Measurements from ENCODE around the gene CCPG1. TPM values are rescaled to one million over a fixed set of nuclear protein-coding genes. Genes with fewer than 3 reads are reported as not detected.

Gene CCPG1
- total and polyA plus RNA-seq, 2 of the 13 experiments (the other 11 are each of a cell fraction or from before 2014, with no cell fraction given) = 16.1 to 19.5 TPM

GRCh38 chr15:55408012-55408928 lies at the start of gene CCPG1, which contains the start of gene PIERCE2 (continued):
- TF ChIP-seq GMEB2 (CRISPR knock-in tag; IDR thresholded peaks at IDR 0.05; ENCODE audit: low read depth) = peak; percentile 25; the same call in 1 of the 2 replicates
- TF ChIP-seq TEAD3 (CRISPR knock-in tag; optimal IDR thresholded peaks at IDR 0.05; ENCODE audit: borderline replicate concordance) = peak; percentile 58
- TF ChIP-seq PHF20 (CRISPR knock-in tag; IDR thresholded peaks at IDR 0.05) = peak; percentile 59
- TF ChIP-seq ZSCAN25 (CRISPR knock-in tag; IDR thresholded peaks at IDR 0.05) = no peak; the same call in 1 of the 2 replicates
- no peak for TF ChIP-seq HNRNPUL1 (IDR thresholded peaks at IDR 0.05; ENCODE audit: low read depth, low read length)
- TF ChIP-seq SP5 (CRISPR knock-in tag; IDR thresholded peaks at IDR 0.05; ENCODE audit: borderline replicate concordance, low read depth) = no peak
- TF ChIP-seq, protein P1, sequence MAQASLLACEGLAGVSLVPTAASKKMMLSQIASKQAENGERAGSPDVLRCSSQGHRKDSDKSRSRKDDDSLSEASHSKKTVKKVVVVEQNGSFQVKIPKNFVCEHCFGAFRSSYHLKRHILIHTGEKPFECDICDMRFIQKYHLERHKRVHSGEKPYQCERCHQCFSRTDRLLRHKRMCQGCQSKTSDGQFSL (CRISPR knock-in tag; IDR thresholded peaks at IDR 0.05) = no peak
- TF ChIP-seq ETV6 (CRISPR knock-in tag; conservative IDR thresholded peaks at IDR 0.05) = no peak
- no peak; the same call in 1 of the 2 replicates for TF ChIP-seq KDM5A (IDR thresholded peaks at IDR 0.05; ENCODE audit: borderline replicate concordance, low read length)
- TF ChIP-seq FOXC1 (CRISPR knock-in tag; IDR thresholded peaks at IDR 0.05; ENCODE audit: borderline replicate concordance) = peak; percentile 82; the same call in 1 of the 2 replicates
- TF ChIP-seq ETV5 (CRISPR knock-in tag; IDR thresholded peaks at IDR 0.05; ENCODE audit: borderline replicate concordance) = peak; percentile 61; the same call in 1 of the 2 replicates
- 0 out of 2 replicates have a peak, but pooled peaks have one; percentile 85 for TF ChIP-seq ZNF101 (CRISPR knock-in tag; IDR thresholded peaks at IDR 0.05; ENCODE audit: borderline replicate concordance, low read depth)
- peak; percentile 68 for TF ChIP-seq TGIF2 (CRISPR knock-in tag; IDR thresholded peaks at IDR 0.05)
- TF ChIP-seq ZNF264 (CRISPR knock-in tag; IDR thresholded peaks at IDR 0.05) = peak; percentile 63; the same call in 1 of the 2 replicates
- TF ChIP-seq MBNL3 (CRISPR knock-in tag; conservative IDR thresholded peaks at IDR 0.05) = no peak
- no peak for TF ChIP-seq SRSF9 (IDR thresholded peaks at IDR 0.05; ENCODE audit: borderline replicate concordance, insufficient read depth, low read depth, low read length, poor library complexity, severe bottlenecking)
- peak; percentile 83 for TF ChIP-seq MXD3 (CRISPR knock-in tag; IDR thresholded peaks at IDR 0.05)
- TF ChIP-seq ZBTB38 (CRISPR knock-in tag; IDR thresholded peaks at IDR 0.05) = no peak; the same call in 1 of the 2 replicates
- peak; percentile 70; the same call in 1 of the 2 replicates for TF ChIP-seq AKAP8 (CRISPR knock-in tag; IDR thresholded peaks at IDR 0.05)
- peak; percentile 62 for TF ChIP-seq ISL2 (CRISPR knock-in tag; IDR thresholded peaks at IDR 0.05)
- peak; percentile 74 for TF ChIP-seq KAT7 (CRISPR knock-in tag; IDR thresholded peaks at IDR 0.05; ENCODE audit: borderline replicate concordance)
- no peak for TF ChIP-seq MATR3 (CRISPR knock-in tag; IDR thresholded peaks at IDR 0.05)
- no peak for TF ChIP-seq ZSCAN12 (CRISPR knock-in tag; IDR thresholded peaks at IDR 0.05)
- no peak for TF ChIP-seq MTF1 (CRISPR knock-in tag; IDR thresholded peaks at IDR 0.05)
- TF ChIP-seq ZBTB2 (CRISPR knock-in tag; IDR thresholded peaks at IDR 0.05; ENCODE audit: low read depth) = no peak

Data from HepG2 (cell line).